NCI-H1694 (cell line): ENCODE results near the gene FOLR2.
"Not testable (repeated sequence)": the region's sequence is repeated elsewhere in the genome, so short reads cannot be mapped to it uniquely, and the experiment has no call there.

Experiments used
- DNase-seq: peaks from one replicate; lab custom pipeline; 2025; lab: John Stamatoyannopoulos, UW

FOLR2 gene

DNA sequence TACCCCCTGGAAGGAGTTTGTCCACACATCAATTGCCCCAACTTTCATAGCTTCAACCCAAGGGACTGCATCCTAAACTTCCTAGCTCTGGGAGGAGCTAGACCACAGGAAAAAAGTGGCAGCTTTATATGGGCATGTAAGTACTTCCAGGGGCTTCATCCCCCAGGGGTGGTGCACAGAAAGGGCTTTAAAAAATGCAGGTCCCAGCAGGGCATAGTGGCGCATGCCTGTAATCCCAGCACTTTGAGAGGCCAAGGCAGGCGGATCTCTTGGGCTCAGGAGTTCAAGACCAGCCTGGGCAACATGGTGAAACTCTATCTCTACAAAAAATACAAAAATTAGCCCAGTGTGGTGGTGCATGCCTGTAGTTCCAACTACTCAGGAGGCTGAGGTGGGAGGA, 9.8 kb upstream of the FOLR2 start:
- not testable (repeated sequence) for DNase-seq

DNA sequence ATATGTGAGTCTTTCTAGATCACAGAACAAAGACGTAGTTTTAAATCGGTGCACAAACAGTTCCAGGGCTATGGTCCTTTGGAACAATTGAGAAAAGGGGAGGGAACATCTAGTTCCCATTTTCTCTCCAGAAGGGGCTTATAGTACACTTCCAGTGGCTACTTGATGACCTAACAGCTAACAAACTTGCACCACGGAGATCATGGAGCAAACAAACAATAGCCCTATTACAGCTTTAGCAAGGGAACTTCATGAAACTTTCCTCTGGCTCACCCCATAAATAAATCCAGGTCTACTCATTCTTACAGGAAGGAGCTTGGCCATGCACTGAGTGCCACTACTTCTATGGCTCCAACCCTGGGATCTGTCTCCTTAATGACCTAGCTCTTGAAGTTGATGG, 8.3 kb upstream of the FOLR2 start:
- no peak for DNase-seq

DNA sequence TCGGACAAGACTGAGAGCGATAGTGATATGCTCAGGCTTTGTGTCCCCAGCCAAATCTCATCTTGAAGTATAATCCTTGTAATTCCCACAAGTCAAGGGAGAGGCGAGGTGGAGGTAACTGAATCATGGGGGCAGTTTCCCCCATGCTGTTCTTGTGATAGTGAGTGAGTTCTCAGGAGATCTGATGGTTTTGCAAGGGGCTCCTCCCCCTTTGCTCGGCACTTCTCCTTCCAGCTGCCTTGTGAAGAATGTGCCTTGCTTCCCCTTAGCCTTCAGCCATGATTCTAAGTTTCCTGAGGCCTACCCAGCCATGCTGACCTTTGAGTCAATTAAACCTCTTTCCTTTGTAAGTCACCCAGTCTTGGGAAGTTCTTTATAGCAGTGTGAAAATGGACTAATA, 7.5 kb upstream of the FOLR2 start:
- DNase-seq = no peak

DNA sequence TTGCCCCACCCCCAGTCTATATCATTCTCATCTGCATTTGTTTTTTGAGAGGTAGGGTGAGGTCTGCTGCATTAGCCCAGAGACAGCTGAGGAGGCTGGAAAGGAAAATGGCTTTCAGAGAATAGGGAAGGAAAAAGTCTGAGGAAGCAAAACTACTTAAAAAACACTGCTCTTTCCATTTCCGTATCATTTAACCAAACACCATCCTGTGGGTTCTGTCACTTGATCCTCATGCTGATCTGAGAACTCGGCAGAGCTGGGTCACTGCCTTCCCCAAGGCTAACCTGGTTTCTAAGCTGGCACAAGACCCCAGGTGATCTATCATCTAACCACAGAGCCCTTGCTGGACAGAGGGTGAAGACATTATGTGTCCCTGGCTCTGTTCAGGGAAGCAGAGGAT, 1.2 kb downstream of the FOLR2 start:
- DNase-seq = no peak

GRCh38 chr11:72218251-72218745, 1.7 kb downstream of the FOLR2 start:
- DNase-seq = no peak

DNA sequence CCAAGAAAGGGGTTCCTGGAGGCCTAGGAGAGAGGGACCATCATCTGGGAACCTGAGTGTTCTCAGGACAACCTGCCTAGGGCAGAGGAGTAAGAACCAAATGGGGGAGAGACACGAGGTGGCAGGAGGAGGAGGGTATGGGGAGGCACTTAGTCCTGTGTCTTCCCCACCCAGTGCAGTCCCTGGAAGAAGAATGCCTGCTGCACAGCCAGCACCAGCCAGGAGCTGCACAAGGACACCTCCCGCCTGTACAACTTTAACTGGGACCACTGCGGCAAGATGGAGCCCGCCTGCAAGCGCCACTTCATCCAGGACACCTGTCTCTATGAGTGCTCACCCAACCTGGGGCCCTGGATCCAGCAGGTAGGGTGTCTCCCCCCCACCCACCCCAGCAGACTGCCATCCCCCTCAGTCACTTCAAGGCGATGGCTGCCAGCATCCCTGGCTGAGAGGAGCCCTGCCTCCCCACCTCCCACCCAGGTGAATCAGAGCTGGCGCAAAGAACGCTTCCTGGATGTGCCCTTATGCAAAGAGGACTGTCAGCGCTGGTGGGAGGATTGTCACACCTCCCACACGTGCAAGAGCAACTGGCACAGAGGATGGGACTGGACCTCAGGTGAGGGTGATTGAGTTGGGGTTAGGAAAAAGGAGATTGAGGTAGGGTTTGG, 4.2 kb downstream of the FOLR2 start:
- DNase-seq = no peak

- no peak for DNase-seq
Observed at GRCh38 chr11:72221386-72222075, 4.9 kb downstream of the FOLR2 start.

DNA sequence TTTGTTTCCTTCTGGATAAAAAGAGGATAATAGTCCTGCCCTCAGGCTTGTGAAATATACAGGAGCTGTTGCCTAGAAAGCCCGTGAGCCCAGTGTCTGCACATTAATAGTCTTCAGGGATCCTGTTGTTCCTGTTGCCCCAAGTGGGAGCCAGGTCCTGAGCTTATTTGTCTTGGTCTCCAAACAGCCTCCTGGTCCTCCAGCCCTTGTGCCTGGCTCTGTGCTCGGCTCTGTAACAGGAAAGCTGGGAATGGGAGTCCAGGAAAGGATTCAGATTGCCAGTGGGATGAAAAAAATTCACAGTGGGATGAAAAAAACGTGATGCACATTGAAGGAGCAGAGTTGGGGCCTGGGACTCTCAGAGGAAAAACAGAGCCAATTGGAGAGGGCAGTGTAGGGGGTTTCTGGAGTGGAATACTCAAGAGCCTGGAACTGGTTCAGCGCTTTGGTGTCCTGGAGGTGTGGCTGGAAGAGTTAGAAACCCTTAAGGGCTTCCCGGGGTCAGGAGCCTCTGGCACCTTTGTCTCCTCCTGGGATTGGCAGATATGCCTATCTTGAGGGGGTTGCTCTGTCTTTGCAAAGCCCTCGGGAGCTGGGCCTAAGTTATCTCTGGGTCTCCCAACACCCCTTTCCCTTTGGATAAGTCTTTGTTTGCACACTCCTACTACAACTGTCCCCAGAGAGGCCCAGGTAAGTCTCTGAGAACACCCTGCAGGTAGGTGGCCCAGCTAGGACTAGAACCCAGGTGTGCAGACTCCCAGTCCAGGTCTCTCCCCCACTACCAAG, 5.7 kb downstream of the FOLR2 start:
- no peak for DNase-seq

DNA sequence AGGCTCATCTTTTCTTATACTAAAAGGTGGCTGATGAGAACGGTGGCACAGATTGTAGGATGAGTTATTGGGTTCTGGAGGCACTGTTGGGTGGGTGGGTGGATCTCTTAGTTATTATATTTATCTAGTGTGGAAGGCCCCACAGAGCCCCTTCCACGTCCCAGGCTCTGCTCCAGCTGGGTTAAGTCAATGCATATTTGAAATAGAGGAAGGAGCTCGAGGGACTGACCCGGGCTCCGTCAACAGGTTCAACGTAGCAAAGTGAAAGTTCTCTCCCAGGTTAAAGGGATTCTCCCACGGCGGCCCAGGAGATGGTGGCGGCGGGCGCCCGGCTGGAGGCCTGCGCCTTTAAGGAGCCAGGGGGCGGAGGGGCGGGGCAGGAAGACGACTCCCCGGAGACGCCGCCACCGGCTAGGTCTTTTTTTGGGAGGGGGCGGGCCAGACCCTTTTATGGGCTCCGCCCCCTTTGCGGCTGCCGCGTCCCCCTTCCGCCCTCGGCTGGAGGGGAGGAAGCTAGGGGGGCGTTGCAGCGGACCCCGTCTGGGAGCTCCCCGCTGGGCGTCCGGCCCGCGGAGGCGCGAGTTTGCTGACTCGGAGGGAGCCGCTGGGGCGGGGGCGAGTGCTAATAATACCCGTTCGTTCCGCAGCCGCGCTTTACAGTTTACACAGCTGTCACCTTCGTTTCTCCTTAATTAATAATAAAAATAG, 6.5 kb downstream of the FOLR2 start:
- peak; percentile 19 for DNase-seq

- no peak for DNase-seq
Observed at GRCh38 chr11:72223615-72224563, 7.3 kb downstream of the FOLR2 start.

- no peak for DNase-seq
Observed at GRCh38 chr11:72224564-72225410, 8.2 kb downstream of the FOLR2 start, which contains the start of gene INPPL1. Gene INPPL1 (plus strand): TSS chr11:72224767. CDS start chr11:72224985, 218 bp downstream.

- no peak for DNase-seq
Observed at GRCh38 chr11:72225411-72225951, 8.9 kb downstream of the FOLR2 start.

DNA sequence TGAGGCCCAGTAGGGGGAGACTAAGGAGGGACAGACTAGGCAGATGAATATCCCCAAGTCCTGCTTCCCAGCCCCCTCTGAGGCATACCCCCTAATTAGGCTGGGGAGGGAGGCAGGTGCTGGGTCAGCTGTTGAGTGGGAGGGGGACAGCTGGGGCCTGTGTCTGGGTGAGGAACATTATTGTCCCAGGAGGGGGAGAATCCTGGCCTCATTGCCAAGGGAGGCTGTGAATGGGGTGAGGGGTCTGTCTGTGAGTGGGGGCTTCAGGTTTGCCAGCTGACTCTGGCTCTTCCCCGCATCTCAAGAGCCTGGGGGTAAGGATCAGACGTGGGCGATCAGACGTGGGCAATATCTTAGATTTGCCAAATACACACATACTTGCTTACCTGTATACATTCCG, 10.1 kb downstream of the FOLR2 start:
- DNase-seq = no peak

GRCh38 chr11:72227316-72228228, 11.0 kb downstream of the FOLR2 start:
- peak; percentile 57 for DNase-seq

GRCh38 chr11:72228229-72228843, 11.7 kb downstream of the FOLR2 start:
- DNase-seq = no peak

DNA sequence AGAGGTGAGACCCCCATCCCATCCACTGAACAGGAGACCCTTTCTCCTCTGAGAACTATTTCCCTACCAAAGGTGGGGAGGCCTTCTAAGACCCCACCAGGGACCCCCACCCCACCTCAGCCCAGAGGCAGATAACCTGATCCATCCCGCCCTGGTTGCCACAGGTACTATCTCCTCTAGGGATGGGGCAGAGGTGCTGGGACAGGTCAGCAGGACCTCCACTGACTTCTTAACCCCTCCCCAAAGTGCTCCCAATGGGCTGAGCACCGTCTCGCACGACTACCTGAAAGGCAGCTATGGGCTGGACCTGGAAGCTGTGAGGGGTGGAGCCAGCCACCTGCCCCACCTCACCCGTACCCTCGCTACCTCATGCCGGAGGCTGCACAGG, 12.2 kb downstream of the FOLR2 start:
- DNase-seq = no peak

DNA sequence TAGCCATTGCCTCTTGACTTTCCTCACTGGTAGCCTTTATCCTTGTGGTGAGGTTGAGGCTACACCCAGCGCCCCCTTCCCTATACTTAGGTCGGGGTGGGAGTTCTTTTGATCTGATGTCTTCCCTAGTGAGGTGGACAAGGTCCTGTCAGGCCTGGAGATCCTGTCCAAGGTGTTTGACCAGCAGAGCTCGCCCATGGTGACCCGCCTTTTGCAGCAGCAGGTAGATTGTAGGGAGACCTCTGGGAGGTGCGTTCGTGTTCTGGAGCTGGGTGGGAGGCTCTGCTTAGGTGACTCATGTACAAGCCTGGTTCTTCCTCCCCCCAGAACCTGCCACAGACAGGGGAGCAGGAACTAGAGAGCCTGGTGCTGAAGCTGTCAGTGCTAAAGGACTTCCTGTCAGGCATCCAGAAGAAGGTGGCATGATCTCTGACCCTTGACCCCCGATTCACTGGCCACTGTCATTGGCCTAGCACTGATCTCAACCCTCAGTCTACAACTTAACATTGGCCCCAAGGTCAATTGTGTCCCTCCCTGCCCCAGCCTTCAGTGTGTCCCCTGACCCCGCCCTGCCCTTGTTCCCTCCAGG, 12.8 kb downstream of the FOLR2 start:
- DNase-seq = no peak
